Right lung (tissue), 10 donors: ENCODE data around the gene SLAMF6. TPM values are rescaled to one million over a fixed set of nuclear protein-coding genes. Genes with fewer than 3 reads are reported as not detected.
"Not testable (repeated sequence)": the region's sequence is repeated elsewhere in the genome, so short reads cannot be mapped to it uniquely, and the experiment has no call there.

Source experiments
- DNase-seq, 2 donors: peaks; one replicate each; pipeline ENCODE4 v3.0.0-alpha.2; 2013
- long read RNA-seq, 8 donors: transcript quantifications; one replicate each; lab custom pipeline, GENCODE V29; 2026
- polyA plus RNA-seq, 5 donors: library from polyadenylated mRNA; unstranded; fragments of 120-200 nt; gene quantifications; one replicate each; pipeline versions ENCODE4 v1.2.1 to v1.2.3, GENCODE V29; 2013; ENCODE audit warnings: inconsistent platforms in 1 of 5, low replicate concordance in 1 of 5; ENCODE audit not compliant: insufficient read length in 5 of 5, insufficient read depth in 1 of 5

Gene SLAMF6
- under 1 TPM; 0.24 to 0.85 (median 0.63) TPM for polyA plus RNA-seq
- long read RNA-seq, donor 1 = 0 reads
- long read RNA-seq, donor 2 = 0 reads
- long read RNA-seq, donor 3 = 0 reads
- long read RNA-seq, donor 4 = 0 reads
- long read RNA-seq, donor 5 = 0 reads
- long read RNA-seq, donor 6 = 0 reads
- long read RNA-seq, donor 7 = 0 reads
- long read RNA-seq, donor 8 = 0 reads

DNA sequence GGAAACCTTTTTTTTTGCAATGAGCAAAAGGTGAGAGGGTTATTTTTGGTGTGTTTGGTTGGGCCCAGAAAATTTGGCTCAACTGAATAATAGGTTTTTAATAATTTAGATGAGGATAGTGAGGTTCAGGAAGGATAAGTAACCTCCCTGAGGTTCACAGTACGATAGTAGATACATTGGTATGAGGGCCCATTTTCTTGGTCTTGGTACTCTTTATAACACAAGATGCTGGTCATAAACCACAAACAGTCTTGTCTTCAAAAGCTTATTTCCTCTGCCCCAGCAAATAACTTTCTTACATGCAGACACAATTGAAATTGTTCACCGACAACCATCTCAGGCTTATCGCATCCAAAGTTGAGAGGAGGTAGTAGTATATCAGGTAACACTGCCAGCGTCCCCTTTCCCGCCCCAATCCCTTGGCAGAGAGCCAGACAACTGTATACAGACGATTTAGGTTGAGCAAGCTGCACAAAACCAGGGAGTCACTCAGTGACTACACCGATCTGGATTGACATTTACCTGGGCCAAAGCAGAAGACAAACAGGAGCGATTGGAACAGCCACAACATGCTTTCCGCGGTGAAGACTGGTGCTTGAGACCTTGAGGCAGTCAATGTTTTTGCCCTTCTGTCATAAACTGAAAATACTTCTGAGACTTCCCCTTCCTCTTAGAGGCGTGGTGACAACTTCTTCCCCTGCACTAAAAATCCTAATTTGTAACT, at the start of gene SLAMF6:
TSS of gene SLAMF6 (minus strand) at position 634 of the 724 bp plus-strand sequence. CDS start at position 571, 63 bp downstream.
- no peak for DNase-seq

DNA sequence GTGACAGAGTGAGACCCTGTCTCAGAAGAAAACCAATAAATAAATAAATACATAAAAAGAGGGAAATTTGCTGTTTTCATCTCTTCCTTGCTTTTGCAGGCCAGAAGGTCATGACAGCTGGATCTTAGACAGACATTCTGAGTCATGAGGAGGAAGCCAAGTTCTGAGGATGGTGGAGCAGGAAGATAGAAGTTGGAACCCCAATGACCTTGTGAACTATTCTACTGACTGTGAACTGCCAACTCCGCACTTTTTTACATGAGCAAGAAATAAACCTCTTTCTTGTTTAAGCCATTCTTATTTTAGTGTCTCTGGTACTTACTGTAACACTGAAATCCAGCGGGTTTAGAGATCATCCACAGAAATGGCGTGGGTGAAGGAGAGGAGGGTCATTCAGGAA, 47.8 kb upstream of the SLAMF6 start:
- no peak for DNase-seq

DNA sequence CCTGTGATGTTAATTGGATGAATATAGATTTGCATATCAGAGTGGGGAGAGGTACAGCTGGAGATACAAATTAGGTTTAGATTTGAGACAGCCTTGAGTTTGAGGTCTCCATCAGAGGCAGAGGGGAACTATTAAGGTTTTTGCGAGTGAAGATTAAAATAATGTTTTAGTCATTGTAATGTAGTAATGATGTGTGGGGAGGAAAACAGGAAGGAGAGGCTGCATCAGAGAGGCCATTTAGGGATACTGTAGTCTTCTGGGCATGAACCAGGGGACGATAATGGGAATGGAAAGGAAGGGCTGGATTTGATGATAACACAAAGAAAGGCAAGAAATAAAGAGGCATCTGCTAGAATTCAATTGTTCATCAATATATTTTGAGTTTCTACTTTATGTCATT, 46.8 kb upstream of the SLAMF6 start:
- no peak for DNase-seq

DNA sequence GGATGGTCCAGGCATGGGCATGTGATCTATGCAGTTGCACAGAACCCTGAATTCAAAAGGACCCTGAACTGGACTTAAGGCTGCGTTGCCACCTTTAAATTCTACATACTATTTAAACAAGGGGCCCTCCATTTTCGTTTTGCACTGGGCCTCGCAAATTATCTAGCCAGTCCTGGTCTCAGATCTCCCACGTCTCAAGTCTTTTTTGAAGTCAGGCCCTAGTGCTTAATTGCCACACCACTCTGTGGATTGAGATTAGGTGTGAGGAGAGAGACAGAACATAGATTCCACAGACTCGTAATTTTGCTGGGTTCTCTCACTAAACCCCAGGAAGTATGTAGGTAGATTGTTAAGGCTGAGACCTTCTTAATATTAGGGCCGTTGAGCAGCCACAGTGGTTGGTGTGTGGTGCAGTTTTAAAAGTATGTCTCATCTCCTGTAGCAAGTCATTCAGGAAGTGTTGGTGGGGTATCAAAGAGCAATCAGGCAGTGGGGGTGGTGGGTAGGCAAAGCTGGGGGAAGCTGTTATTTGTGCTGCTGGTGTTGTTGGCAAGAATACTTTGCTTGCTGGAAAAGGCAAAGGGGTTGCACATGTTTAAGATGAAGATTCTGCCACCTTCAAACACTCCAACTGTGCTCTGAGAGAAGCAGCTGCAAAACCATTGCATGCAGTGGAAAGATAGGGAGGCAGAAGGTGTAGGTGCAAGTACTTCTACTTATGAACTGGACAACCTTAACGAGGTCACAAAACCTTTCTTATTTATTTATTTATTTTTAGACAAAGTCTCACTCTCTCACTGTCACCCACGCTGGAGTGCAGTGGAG, 45.0 kb upstream of the SLAMF6 start:
- DNase-seq = peak in 1 of 2 donors; percentile 5

DNA sequence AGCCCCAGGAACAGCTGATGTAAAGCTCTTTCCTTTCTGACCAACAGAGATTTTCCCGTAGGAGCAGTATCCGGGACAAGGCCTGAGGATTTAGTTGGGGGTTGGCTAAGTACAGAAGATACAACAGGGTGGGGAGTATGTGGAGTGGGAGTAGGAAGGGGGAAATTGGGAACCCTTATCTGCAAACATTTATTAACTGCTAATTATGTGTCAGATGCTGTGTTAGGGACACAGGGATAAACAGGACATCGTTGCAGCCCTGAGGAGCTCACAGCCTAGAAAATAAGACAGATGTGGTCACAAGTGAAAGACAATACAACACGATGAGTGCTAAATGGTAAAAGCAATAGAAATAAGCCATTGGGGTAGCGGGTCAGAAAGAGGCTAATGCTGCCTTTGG, 44.3 kb upstream of the SLAMF6 start:
- DNase-seq = peak; percentile 45 to 59

DNA sequence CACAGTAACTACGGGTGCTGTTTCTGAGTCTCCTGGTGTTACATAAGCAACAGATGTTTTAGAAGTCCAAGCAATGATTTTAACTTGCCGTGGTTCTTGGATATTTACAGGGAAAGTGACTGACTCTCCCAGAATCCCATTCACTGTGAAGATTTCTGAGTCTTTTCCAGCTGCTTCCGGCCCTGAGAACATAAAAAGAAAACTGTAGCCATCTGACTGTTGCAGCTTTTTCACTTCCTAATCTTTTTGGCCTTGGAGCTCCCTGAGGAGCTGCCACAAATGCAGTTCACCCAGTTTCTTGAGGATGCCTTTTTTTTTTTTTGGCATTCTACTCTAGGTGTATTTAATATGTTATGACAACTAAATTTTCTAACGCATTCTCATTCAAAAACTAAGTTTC, 42.5 kb upstream of the SLAMF6 start:
- no peak for DNase-seq

DNA sequence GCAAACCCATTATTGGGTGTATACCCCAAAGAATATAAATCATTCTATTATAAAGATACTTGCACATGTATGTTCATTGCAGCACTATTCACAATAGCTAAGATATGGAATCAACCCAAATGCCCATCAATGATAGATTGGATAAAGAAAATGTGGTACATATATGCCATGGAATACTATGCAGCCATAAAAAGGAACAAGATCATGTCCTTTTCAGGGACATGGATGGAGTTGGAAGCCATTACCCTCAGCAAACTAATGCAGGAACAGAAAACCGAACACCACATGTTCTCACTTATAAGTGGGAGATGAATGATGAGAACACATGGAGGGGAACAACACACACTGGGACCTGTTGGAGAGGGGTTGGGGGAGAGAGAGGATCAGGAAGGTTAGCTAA, 40.2 kb upstream of the SLAMF6 start:
- DNase-seq = not testable (repeated sequence)

DNA sequence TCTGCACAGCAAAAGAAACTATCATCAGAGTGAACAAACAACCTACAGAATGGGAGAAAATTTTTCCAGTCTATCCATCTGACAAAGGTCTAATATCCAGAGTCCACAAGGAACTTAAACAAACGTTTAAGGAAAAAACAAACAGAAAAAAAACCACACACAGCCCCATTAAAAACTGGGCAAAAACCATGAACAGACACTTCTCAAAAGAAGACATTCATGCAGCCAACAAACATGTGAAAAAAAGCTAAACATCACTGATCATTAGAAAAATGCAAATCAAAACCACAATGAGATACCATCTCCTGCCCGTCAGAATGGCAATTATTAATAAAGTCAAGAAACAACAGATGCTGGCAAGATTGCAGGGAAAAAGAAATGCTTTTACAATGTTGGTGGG, 39.7 kb upstream of the SLAMF6 start:
- DNase-seq = not testable (repeated sequence)

DNA sequence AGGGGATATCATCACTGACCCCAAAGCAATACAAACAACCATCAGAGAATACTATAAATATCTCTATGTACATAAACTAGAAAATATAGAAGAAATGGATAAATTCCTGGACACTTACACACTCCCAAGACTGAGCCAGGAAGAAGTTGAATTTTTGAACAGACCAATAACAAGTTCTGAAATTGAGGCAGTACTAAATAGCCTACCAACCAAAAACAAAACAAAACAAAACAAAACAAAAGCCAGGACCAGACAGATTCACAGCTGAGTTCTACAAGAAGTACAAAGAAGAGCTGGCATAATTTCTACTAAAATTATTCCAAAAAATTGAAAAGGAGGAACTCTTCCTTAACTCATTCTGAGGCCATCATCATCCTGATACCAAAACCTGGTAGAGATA, 37.8 kb upstream of the SLAMF6 start:
- no peak for DNase-seq

DNA sequence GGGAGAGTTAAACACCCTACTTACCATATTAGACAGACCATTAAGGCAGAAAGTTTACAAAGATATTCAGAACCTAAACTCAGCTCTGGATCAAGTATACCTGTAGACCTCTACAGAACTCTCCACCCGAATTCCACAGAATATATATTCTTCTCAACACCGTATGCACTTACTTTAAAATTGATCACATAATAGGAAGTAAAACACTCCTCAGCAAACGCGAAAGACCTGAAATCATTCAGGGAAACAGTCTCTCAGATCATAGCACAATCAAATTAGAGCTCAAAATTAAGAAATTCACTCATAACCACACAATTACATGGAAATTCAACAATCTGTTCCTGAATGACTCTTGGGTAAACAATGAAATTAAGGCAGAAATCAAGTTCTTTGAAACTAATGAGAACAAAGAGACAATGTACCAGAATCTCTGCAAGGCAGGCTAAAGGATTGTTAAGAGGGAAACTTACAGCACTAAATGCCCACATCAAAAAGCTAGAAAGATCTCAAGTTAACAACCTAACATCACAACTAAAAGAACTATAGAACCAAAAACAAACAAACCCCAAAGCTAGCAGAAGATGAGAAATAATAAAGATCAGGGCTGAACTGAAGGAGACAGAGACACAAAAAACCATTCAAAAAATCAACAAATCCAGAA, 37.1 kb upstream of the SLAMF6 start:
- no peak for DNase-seq

DNA sequence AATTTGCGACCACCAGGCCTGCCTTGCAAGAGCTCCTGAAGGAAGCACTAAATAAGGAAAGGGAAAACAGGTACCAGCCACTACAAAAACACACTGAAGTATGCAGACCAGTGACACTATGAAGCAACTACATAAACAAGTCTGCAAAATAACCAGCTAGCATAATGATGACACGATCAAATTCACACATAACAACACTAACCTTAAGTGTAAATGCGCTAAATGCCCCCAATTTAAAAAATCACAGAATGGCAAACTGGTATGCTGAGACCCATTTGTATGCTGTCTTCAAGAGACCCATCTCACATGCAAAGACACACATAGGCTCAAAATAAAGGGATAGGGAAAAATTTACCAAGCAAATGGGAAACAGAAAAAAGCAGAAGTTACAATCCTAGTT, 36.4 kb upstream of the SLAMF6 start:
- not testable (repeated sequence) for DNase-seq

DNA sequence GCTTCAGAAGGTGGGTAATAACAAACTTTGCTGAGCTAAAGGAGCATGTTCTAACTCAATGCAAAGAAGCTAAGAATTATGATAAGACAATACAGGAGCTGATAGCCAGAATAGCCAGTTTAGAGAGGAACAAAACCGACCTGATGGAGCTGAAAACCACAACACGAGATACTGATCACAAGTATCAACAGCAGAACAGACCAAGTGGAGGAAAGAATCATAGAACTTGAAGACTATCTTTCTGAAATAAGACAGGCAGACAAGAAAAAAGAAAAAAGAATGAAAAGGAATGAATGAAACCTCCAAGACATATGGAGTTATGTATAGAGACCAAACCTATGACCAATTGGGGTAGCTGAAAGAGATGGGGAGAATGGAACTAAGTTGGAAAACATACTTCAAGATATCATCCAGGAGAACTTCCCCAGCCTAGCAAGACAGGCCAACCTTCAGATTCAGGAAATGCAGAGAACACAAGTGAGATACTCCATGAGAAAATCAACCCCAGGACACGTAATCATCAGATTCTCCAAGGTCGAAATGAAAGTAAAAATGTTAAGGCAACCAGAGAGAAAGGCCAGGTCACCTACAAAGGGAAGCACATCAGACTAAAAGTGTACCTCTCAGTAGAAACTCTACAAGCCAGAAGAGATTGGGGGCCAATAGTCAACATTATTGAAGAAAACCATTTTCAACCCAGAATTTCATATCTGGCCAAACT, 35.8 kb upstream of the SLAMF6 start:
- DNase-seq = no peak

DNA sequence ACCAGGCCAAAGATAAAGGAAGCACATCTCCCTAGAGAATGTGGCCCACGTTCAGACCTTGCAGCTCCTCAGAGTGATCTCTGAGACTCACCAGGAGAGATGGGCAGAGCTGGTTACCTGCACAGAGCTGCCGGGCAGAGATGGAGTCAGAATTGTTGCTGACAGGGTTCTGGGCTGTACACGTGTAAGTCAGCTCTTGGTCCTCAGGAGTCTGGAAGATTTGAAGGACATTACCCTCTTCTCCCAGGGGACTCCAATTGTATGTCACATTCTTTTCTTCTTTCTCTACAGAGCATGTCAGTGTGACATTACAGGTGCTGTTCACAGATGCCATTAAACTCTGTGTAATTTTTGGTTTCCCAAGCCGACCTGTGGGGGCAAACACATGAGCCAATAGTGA, 30.7 kb upstream of the SLAMF6 start:
- DNase-seq = no peak

DNA sequence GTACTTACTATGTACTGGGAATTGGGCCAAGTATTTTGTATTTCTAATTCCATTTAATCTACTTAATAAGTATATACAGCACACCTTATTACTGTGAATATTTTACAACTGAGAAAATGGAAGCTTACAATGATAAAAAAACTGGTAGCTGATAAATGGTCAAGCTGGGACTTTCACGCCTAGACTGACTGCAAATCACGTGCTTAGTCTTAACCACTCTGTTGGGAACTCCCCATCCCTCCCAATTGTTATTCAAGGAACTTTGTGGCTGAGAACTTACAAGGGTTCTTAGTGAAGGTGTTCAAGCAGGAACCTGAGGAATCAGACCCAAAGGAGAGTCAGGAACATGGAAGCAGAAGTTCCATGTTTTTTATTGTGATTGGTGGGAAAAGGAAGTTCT, 29.4 kb upstream of the SLAMF6 start:
- no peak for DNase-seq

DNA sequence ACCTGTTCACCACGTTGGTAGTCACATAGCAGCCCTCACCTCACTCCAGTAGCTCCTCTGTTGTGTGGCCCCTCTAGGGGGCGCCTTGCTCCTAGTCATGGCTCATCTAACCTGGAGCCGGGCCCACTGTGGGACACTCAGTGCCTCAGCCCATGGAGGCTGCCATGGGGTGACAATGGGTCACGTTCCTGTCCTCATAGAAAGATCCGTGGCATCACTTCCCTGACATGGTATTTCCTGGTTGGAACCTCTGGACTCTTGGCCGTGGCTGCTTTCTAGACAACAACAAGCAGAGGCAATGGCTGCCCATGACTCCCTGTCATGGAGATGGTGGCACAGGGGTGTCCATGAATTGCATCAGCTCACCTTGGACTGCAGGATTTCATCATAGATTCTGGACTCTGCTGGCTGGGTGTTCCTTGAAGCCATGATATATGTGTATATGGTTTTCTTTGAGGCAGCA, 27.5 kb upstream of the SLAMF6 start:
- no peak for DNase-seq

DNA sequence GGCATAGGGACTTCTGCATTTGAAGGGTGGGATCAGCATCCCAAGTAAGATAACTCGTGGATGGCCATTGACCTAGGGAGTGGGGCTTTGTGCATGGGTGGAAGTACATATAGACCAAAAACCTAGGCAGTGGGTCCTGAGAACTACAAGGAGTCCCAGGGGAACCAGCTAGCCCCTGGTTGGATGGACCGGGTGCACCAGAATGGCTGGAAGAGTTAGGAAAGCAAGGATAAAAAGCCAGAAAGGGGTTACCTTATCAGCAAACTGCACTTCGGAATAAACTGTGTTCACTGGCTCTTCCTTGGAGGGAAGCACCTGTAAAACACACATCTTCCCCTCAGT, 26.6 kb upstream of the SLAMF6 start:
- no peak for DNase-seq

DNA sequence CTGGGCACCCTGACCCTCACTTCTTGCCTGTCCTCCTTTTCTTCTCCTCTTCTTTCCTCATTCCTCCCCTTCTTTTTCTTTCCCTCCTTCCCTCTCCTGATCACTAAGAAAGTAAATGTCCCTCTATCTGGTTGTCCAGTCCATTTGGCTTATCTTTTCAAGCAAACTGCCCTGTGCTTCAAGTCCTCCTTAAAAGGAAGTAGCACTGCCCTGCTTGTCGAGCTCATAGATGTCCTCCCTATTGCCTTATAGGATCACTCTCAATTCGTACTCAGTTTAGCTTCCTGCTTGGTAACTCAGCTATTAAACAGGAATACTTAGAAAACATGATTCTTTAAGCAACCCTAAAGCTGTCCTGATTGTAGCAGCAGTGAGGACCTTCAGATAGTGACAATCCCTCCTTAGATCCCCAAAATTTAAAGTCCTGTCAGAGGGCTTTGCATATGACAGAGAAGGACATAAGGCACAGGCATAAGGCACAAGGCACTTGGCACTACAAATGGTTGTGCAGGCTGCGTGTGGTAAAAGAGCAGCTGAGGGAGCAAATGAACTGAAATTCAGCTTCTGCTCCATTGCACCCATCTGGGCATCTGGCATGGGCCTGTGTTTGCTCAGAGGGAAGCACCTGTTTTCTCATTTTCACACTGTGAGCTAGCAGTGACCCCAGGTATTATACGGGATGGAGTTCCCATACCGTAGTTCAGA, 26.1 kb upstream of the SLAMF6 start:
- DNase-seq = no peak

DNA sequence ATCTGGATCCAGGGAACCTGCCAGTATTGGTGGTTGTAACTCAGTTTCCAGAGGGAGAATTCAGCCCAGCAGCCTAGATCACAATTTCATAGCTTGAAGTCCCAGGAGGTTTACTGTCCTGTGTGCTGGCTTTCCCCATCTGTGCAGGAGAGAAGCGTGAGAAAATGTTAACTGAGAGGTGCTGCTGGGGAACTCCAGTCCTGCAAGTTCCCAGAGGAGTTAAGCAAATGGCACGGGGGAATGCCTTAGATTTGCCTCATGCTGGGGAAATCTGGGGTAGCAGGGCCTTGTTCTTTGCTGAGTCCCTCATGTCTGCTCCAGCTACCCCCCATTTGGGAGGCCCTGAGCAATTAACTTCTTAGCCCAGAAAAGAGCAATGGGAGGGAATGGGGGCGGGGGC, 25.1 kb upstream of the SLAMF6 start:
- no peak for DNase-seq

DNA sequence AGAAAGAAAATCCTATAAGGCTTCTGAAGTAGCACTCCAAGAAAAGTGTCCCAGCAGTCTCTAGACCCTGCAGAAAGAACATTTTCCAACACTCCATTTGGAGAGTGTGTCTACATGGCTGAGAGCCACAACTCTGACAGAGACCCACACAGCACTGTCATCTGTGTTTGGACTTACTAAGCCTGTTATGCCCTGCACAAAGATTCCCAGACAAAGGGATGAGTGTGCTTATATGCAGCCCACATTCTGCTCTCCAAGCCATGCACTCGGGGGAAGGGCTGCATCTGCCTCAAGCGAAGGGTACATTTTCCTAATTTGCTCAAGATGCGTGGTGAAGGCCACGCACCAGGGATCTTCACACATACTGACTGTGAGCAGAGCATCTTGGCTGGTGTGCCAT, 24.4 kb upstream of the SLAMF6 start:
- DNase-seq = no peak

DNA sequence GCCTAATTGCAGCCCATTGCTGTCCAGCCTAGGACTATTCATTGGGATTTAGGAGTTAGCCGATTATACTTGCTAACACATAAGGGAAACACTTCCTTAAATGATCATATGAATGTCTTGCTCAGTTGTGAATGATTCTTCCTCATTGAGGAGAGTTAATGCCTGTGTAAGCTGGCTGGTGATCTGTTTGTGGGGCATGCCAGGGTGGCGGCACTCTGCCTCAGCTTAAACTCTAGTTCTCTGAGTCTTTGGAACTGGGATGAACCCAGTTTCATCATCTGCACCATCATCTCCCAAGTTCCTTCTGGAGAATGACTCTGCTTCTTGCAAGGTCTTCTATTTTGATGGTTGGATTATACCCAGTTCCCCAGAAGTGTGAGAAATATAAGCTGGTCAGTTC, 23.9 kb upstream of the SLAMF6 start:
- no peak for DNase-seq

DNA sequence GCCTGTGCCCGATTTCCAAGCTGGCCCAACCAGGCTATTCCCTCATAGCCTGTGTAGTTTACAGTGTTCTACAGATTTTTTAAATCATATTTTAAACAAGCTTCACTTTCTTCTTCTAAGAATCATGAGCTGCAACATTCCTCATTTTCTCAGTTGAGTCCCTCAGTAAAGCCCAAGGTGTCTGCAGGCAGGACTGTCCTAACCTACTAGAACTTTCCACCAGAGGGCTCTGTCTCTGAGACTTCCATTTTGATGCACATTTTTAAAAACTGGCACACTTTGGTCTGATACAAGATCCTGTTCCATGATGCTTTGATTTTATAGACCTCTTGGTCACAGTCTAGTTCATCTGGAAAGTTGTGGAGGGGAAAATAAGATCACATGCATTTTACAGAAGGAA, 21.6 kb upstream of the SLAMF6 start:
- no peak for DNase-seq
